Measurements from ENCODE around the gene FMNL2.

The FMNL2 gene

DNA sequence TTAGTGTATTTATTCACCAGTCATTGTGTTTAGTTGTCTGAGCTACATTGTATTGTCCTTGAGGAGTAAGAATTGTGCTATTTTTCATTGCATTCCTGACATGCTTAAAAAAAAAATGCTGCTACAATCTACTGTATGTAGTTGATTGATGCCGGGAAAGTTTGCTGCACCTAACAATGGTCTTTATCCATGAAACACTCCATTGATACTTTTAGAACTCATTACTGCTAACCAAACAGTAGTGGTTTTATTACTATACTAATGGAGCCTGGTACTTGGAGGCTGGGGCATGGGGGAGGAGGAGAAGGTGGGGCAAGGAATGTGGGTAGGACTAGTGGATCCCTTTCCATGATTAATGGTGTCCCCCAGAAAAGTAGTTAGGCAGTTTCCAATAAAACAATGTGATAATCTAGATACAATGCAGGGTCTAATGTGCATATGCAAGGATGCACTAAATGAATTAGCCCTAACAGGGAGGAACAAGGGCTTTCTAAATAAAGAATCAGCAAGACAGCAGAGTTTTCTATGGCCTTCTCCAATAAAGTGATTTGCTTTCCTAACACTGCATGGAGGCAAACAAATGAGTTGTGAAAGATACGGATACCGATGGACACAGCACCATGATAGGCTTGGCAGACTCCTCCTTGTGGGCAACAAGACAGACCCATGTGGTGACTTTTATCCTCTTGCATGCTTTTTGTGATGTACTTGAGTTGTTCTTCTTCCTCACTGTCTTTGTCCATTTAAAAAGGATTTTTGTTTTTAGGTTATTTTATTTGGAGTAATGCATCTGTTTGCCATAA is 78.5 kb downstream of the FMNL2 start:
- no peak overlapping the region for H3K4me3 ChIP-seq (ENCODE audit: low read depth, low read length)
- no peak for DNase-seq (ENCODE audit: low read depth)
- TF ChIP-seq, protein P1, sequence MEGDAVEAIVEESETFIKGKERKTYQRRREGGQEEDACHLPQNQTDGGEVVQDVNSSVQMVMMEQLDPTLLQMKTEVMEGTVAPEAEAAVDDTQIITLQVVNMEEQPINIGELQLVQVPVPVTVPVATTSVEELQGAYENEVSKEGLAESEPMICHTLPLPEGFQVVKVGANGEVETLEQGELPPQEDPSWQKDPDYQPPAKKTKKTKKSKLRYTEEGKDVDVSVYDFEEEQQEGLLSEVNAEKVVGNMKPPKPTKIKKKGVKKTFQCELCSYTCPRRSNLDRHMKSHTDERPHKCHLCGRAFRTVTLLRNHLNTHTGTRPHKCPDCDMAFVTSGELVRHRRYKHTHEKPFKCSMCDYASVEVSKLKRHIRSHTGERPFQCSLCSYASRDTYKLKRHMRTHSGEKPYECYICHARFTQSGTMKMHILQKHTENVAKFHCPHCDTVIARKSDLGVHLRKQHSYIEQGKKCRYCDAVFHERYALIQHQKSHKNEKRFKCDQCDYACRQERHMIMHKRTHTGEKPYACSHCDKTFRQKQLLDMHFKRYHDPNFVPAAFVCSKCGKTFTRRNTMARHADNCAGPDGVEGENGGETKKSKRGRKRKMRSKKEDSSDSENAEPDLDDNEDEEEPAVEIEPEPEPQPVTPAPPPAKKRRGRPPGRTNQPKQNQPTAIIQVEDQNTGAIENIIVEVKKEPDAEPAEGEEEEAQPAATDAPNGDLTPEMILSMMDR (IDR thresholded peaks at IDR 0.05; ENCODE audit: control insufficient read depth, extremely low read depth, insufficient read depth): no peak

DNA sequence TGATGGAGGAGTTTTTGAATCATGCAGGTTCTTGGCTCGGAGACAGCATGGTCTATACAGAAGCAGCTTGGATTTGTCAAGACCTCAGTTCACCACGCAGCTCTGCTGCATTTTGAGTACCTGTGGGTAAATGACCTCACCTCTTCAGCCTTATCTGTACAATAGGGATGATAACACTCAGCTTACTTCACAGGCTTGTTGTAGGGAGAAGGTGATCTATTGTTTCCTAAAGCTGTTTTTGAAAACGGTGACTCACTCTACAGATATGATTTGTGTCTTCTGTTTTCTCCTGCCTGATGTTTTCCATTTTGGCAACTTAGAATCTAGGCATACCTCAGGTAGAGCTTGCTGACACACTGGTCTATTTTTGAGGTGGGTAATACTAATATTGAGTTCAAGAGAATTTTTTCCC is 80.3 kb downstream of the FMNL2 start:
- H3K4me3 ChIP-seq (ENCODE audit: low read depth, low read length): no peak overlapping the region
- DNase-seq (ENCODE audit: low read depth): no peak
- TF ChIP-seq, protein P1 (IDR thresholded peaks at IDR 0.05; ENCODE audit: control insufficient read depth, extremely low read depth, insufficient read depth): no peak

DNA sequence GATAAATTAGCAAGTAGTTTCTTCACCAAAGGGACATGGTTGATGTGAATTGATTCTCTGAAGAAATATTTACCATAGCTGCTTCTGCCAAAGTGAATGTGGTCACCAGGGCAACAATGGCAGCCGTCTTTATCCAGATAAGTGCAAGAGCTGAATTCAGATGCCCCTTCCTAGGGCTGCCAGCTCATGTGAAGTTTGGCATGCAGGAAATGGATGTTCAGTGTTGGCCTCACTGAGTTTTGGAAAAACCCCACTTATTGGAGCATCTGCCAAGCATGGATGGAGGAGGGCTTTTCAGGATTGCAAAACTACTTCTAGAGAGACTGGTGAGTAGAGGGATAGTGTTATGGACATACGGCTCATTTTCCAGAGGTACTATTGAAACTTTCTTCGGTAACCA is 80.8 kb downstream of the FMNL2 start:
- H3K4me3 ChIP-seq (ENCODE audit: low read depth, low read length): no peak overlapping the region
- DNase-seq (ENCODE audit: low read depth): no peak
- TF ChIP-seq, protein P1 (IDR thresholded peaks at IDR 0.05; ENCODE audit: control insufficient read depth, extremely low read depth, insufficient read depth): no peak

DNA sequence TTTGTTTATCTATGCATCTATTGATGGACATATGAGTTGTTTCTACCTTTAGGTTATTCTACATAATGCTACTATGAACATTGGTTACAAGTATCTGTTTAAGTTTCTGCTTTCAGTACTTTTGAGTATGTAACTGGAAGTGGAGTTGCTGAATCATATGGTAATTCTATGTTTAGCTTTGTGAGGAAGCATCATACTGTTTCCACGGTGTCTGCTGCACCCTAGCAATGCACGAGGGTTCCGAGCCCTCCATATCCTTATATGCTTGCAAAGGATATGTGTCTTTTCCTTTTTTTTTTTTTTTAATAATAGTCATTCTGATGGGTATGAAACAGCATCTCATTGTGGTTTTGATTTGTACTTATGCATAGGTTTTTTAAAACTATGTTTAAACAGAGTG is 83.7 kb downstream of the FMNL2 start:
- DNase-seq (ENCODE audit: low read depth): no peak
- TF ChIP-seq, protein P1 (IDR thresholded peaks at IDR 0.05; ENCODE audit: control insufficient read depth, extremely low read depth, insufficient read depth): no peak
- H3K4me3 ChIP-seq (ENCODE audit: low read depth, low read length): no peak overlapping the region

DNA sequence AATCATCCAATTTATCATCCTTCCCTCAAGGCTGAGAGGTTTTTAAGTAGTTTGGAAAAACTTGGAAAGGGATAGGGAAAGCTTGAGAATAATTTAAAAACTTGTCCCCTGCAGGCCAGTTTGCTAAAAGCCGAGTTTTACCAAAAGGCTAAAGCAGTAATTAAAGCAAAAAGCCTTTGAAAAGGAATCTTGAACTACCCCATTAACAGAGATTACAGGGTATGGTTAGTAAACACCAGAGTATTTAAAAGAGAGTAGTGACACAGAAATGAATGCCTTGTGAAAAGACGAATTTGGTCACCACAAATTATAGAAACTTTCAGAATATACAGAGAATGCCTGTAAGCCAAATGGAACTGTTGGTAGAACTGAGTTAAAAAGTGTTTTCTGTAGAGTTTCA is 85.0 kb downstream of the FMNL2 start:
- TF ChIP-seq, protein P1 (IDR thresholded peaks at IDR 0.05; ENCODE audit: control insufficient read depth, extremely low read depth, insufficient read depth): no peak
- no peak overlapping the region for H3K4me3 ChIP-seq (ENCODE audit: low read depth, low read length)
- DNase-seq (ENCODE audit: low read depth): no peak

DNA sequence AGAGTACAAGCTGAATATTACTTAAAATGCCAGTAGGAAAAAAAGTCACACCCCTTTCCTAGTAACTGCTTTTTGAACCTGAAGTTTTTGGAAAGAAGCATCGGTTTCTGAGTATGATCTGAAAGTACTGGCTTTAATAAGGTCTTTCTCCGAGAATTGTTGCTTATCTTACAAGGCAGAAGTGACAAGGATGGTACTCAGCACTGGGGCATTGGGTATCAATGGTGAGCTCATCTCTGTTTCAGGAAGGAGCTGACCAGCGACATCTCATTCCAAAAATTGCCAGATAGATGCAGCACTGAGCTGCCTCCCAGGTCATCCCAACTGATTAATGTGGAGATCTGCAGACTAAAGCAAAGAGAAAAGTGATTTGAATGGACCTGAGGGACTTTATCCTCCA is 85.4 kb downstream of the FMNL2 start:
- no peak for DNase-seq (ENCODE audit: low read depth)
- no peak overlapping the region for H3K4me3 ChIP-seq (ENCODE audit: low read depth, low read length)
- TF ChIP-seq, protein P1 (IDR thresholded peaks at IDR 0.05; ENCODE audit: control insufficient read depth, extremely low read depth, insufficient read depth): no peak

DNA sequence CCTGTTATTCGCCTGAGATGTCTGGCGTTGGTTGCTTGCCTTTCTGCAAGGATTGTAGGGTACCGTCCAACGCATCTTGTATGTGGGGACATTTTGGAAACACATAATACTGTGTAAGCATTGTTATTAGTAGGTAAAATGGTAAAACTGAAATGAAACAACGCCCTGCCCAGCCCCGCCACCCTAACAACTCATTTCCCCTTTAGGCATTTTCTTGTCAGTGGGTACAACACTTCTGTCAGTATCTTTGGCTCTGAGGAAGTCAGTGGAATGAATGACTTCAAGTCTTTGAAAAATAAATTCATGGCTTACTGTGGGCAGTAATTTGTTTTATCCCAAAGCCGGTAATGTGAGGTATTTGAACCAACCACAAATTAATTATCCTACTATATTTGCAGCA is 86.0 kb downstream of the FMNL2 start:
- H3K4me3 ChIP-seq (ENCODE audit: low read depth, low read length): no peak overlapping the region
- TF ChIP-seq, protein P1 (IDR thresholded peaks at IDR 0.05; ENCODE audit: control insufficient read depth, extremely low read depth, insufficient read depth): no peak

More for the DNA sequence above, 86.0 kb downstream of the FMNL2 start:
- DNase-seq (ENCODE audit: low read depth): no peak

Measured in LNCaP clone FGC (cell line).